Coronary artery (tissue), 2 donors: Measurements from ENCODE around the gene HOXA9.

Experiments
- DNase-seq: peaks from one replicate; pipeline ENCODE4 v3.0.0-alpha.2; 2017; ENCODE audit warnings: low spot score
- H3K27ac ChIP-seq, 2 donors: fragments of 200-600 bp; sonication (generic); one replicate each; pipeline ENCODE4 v1.5.1; 2016 to 2019
- H3K4me3 ChIP-seq: fragments of 200-600 bp; sonication (generic); 2 replicates; pipeline ENCODE4 v1.5.1; 2016; ENCODE audit warnings: mild to moderate bottlenecking, moderate library complexity
- TF ChIP-seq, protein P1 (sequence below): fragments of 200-600 bp; sonication (generic); IDR thresholded peaks from one replicate; pipeline ENCODE4 v1.5.1; 2019; ENCODE audit warnings: antibody characterized with exemption

The HOXA9 gene

DNA sequence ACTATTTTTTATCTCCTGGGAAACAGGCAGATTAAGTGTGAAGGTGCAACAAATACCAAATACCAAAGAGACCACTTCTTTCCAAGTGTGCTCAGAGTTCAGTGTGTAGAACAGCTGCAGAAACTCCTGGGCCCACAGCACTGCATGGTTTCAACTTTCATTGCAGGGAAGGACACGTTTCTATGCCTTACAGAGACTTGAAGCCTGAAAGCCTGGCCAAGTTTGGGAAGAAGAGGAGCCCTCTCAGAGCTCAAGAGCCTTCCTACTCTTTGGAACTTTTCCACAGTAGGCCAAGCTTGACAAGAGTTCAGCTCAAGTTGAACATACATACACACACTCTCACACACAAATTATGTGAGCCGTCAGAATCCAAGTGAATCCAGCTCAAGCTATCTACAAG lies 37.3 kb downstream of the HOXA9 start:
- TF ChIP-seq, protein P1, sequence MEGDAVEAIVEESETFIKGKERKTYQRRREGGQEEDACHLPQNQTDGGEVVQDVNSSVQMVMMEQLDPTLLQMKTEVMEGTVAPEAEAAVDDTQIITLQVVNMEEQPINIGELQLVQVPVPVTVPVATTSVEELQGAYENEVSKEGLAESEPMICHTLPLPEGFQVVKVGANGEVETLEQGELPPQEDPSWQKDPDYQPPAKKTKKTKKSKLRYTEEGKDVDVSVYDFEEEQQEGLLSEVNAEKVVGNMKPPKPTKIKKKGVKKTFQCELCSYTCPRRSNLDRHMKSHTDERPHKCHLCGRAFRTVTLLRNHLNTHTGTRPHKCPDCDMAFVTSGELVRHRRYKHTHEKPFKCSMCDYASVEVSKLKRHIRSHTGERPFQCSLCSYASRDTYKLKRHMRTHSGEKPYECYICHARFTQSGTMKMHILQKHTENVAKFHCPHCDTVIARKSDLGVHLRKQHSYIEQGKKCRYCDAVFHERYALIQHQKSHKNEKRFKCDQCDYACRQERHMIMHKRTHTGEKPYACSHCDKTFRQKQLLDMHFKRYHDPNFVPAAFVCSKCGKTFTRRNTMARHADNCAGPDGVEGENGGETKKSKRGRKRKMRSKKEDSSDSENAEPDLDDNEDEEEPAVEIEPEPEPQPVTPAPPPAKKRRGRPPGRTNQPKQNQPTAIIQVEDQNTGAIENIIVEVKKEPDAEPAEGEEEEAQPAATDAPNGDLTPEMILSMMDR, result no peak
- Histone ChIP-seq H3K27ac (no peak overlapping the region), H3K4me3 (no peak overlapping the region)
- DNase-seq, result no peak

DNA sequence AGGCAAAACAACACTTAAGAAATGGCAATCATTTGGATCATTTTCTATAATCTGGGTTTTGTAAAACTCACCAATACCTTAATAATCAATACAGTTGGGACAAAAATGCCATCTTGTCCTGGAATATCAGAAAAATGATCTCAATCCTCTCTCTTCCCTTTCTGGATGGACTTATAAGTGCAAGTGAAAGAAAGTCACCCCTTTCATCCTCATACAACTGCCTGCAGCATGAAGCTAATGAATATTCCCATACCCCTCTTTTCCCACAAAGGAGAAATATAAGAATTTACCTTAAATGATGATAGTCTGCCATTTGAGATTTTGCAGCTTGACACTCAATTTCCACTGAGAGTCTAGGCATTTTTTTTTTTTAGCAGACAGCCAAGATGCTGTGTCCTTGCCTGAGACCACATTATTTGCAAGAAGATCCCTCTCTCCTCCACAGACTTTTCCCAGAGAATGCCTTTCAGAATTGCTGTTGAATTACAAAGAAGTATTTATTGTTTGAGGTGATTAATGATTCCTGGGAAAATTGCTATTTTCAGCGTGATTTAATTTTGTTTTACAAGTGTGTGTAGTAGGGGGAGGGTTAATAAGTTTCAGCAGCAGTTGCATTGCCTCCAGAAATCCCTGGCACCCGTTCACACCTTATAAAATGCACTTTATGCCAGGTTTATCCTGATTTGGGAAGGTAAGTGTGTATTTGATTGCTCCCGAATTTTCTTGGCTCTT lies 38.6 kb downstream of the HOXA9 start:
- no peak overlapping the region for H3K4me3 ChIP-seq
- TF ChIP-seq, protein P1, result no peak
- DNase-seq, result no peak
- no peak overlapping the region for H3K27ac ChIP-seq

DNA sequence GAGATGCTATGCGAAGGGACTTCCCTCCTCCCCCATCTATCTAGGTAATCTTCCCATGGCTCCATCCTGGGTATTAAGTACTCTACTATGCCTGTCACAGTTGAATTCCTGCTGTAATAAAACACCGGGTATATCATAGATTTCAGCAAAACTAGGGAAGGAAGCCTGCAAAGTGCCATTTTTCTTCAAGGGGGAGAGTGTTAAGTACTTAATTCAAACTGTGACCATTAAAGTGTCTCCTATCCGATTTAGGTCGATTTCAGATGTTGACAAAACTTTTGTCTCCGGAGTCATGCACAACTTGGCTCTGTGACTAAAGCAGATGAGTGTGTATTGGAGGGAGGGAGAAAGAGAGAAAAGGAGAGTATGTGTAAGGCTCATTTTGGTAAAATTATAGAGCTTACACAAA lies 39.3 kb downstream of the HOXA9 start:
- H3K27ac ChIP-seq, result no peak overlapping the region
- TF ChIP-seq, protein P1, result no peak
- DNase-seq, result no peak
- H3K4me3 ChIP-seq, result no peak overlapping the region

DNA sequence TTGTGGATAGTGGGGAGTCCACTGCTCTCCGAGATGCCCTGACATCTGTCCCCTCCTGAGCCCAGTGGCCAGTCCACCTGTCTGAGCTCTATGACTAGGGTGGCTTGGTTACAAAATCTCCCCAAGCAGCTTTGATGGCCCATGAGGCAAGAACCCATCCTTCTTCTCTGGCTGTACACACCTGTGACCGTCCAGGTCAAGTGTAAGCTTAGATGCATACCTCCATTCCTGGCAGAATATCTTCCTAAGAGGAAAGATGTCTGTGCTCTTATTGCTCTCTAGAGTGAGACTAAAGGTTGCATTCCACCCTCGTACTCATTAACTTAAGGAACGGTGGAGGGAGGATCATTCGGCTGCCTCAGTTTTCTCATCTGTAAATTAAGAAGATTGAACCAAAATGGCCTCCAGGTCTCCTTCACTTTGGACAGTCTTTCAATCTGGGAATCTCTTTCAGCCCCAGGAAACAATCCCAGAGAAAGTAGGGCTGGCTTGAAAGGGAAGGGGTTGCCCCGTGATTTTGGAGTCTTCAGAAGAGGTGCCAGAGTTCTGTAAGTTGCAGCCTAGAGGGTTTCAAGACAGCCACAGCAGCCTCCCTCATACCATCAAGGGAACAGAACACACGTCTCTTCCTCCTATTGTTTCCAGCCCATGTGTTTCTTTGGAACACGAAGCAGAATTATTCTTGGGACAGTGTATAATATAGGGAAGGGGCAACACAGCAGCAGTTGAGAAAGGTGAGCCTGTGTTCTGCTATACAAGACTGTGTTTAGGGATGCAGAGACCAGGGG lies 40.2 kb downstream of the HOXA9 start:
- TF ChIP-seq, protein P1, result no peak
- DNase-seq, result peak; percentile 26
- Histone ChIP-seq H3K4me3 (no peak overlapping the region), H3K27ac (no peak overlapping the region)

DNA sequence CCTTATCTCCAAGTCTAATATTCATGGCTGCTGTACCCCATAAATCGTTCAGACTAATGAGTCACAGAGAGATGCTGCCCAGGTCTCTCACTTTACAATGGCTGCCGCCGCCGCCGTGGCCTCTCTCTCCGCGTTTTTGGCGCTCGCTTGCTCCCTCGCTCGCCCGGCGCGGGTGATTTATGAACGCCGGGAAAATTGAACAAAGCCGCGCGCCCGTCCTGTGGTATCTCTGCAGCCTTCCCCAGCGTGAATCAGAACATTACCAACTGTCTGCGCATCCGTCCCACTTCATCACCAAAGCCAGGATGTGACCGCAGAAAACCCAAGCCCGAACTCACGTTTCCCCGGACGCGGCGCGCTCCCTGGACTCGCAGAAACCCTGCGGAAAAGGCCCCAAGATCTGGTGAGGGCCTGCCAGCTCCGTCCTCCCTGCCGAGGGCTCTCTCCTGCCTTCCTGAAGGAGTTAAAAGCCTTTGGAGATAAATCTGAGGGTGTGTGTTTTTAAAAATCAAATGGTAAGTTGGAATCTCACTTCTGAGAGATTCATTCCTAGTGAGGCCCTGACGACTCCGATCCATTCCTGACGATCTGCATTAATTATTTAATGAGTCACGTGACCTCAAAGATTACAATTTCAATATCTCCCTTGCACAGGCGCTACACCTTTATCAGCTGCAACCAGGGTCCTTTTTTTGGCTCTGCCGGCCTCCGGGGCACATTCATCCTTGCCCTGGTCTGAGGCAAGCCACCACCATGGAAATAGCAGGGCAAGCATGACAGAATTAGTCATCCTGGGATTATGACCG lies 41.0 kb downstream of the HOXA9 start:
- peak; percentile 59 for DNase-seq
- Histone ChIP-seq H3K27ac (no peak overlapping the region), H3K4me3 (no peak overlapping the region)
- TF ChIP-seq, protein P1, result no peak

DNA sequence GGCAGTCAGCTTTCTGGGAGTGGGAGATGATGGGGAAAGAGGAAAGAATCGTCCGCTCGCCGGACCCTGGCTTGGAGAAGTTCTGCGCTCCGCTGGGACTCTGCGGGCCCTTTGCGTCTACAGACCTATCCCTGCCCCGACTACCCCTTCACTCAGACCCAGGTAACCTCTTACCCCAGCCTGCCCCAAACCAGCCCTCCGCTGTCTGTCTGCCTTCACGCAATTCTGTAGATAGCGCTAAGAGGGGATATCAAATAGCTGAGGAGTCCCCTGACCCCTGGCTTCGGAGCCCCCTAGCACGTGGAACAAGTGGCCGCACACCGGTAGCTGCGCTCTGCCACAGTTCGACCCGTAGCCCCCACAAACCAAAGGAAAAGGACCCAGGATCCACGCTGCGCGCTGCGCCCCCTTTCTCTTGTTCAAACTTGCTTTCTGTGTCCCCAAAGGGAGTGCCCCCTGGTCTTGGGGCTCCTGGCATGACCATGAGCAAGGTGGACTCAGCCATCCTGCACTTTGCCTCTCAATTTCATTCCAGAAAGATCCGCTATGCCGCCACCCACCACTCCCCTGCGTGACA lies 41.8 kb downstream of the HOXA9 start:
- Histone ChIP-seq H3K27ac (no peak overlapping the region), H3K4me3 (no peak overlapping the region)
- DNase-seq, result peak; percentile 52
- TF ChIP-seq, protein P1, result no peak
